Measurements from ENCODE around the gene CTNND2.

CTNND2 gene

GRCh38 chr5:11266331-11266730, 637.9 kb downstream of the CTNND2 start:
- H3K4me3 ChIP-seq (ENCODE audit: low read depth, low read length), result no peak overlapping the region
- no peak for TF ChIP-seq CTCF (IDR thresholded peaks at IDR 0.05; ENCODE audit: insufficient read depth, low read length, missing control alignments)
- DNase-seq (ENCODE audit: low read depth, low spot score), result no peak
- ChIA-PET CTCF (interaction anchor here (0.7 to 2.5 kb wide), 7 partner anchors 9 to 758 kb away, joined by 3 to 10 read pairs (median 3); no protein-coding TSS in a partner anchor), POLR2A (no interaction called here)

- no peak for DNase-seq (ENCODE audit: low read depth, low spot score)
- no peak for TF ChIP-seq CTCF (IDR thresholded peaks at IDR 0.05; ENCODE audit: insufficient read depth, low read length, missing control alignments)
- POLR2A ChIA-PET, result no interaction called here
- CTCF ChIA-PET, result no interaction called here
- no peak overlapping the region for H3K4me3 ChIP-seq (ENCODE audit: low read depth, low read length)
These were observed 643.0 kb downstream of the CTNND2 start for GRCh38 chr5:11261241-11261640.

- H3K4me3 ChIP-seq (ENCODE audit: low read depth, low read length), result no peak overlapping the region
- TF ChIP-seq CTCF (IDR thresholded peaks at IDR 0.05; ENCODE audit: insufficient read depth, low read length, missing control alignments), result no peak
- ChIA-PET POLR2A (no interaction called here), CTCF (interaction anchor here (1.8 kb wide), 1 partner anchor 9 kb away, joined by 6 read pairs; no protein-coding TSS in a partner anchor)
- DNase-seq (ENCODE audit: low read depth, low spot score), result no peak
These were observed 646.2 kb downstream of the CTNND2 start for GRCh38 chr5:11258001-11258400.

- no peak for TF ChIP-seq CTCF (IDR thresholded peaks at IDR 0.05; ENCODE audit: insufficient read depth, low read length, missing control alignments)
- CTCF ChIA-PET, result interaction anchor here (2.8 kb wide), 1 partner anchor 15 kb away, joined by 10 read pairs; no protein-coding TSS in a partner anchor
- DNase-seq (ENCODE audit: low read depth, low spot score), result no peak
- POLR2A ChIA-PET, result no interaction called here
- H3K4me3 ChIP-seq (ENCODE audit: low read depth, low read length), result no peak overlapping the region
These were observed 651.7 kb downstream of the CTNND2 start for GRCh38 chr5:11252523-11252922.

GRCh38 chr5:11252075-11252474, 652.2 kb downstream of the CTNND2 start:
- H3K4me3 ChIP-seq (ENCODE audit: low read depth, low read length), result no peak overlapping the region
- CTCF ChIA-PET, result interaction anchor here (2.8 kb wide), 1 partner anchor 16 kb away, joined by 10 read pairs; no protein-coding TSS in a partner anchor
- no peak for DNase-seq (ENCODE audit: low read depth, low spot score)
- POLR2A ChIA-PET, result no interaction called here
- no peak for TF ChIP-seq CTCF (IDR thresholded peaks at IDR 0.05; ENCODE audit: insufficient read depth, low read length, missing control alignments)

- ChIA-PET POLR2A (no interaction called here), CTCF (interaction anchor here (2.8 kb wide), 1 partner anchor 17 kb away, joined by 10 read pairs; no protein-coding TSS in a partner anchor)
- no peak for DNase-seq (ENCODE audit: low read depth, low spot score)
- no peak for TF ChIP-seq CTCF (IDR thresholded peaks at IDR 0.05; ENCODE audit: insufficient read depth, low read length, missing control alignments)
- no peak overlapping the region for H3K4me3 ChIP-seq (ENCODE audit: low read depth, low read length)
These were observed 653.0 kb downstream of the CTNND2 start for GRCh38 chr5:11251247-11251646.
